Forelimb muscle (tissue), 1 donor: ENCODE results near the gene SORCS2. TPM values are rescaled to one million over a fixed set of nuclear protein-coding genes. Genes with fewer than 3 reads are reported as not detected.

Experiments
- DNase-seq: peaks from one replicate; pipeline ENCODE4 v3.0.0-alpha.2; 2013; ENCODE audit warnings: low read depth
- polyA plus RNA-seq: library from polyadenylated mRNA; unstranded; fragments of 120-200 nt; gene quantifications from one replicate; pipeline ENCODE4 v1.2.1, GENCODE V29; 2013; ENCODE audit not compliant: insufficient read length

SORCS2 gene
- polyA plus RNA-seq, 1 donor: 8.8 TPM

DNA sequence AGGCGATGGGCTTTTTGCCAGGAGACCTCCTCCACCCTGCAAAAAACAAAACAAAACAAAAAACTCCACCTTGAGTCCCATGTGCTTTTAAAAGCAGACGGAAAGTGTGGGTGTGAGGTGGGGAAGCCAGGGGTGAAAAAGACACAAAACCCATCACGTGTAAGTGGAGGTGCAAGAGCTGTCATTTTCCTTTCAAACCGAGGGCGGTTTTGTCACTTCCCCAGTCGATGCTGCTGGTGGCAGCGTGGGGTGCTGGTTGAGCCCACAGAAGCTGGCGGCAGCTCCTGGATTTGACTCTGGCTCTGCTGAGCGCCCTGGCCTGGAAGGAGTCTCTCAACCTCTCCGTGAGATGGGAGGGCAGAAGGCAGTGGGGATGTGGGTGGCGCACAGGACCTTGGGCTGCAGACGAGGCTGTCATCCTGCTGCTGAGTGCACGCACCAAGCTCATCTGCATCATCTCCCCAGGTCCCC, 132.3 kb downstream of the SORCS2 start:
- no peak for DNase-seq

DNA sequence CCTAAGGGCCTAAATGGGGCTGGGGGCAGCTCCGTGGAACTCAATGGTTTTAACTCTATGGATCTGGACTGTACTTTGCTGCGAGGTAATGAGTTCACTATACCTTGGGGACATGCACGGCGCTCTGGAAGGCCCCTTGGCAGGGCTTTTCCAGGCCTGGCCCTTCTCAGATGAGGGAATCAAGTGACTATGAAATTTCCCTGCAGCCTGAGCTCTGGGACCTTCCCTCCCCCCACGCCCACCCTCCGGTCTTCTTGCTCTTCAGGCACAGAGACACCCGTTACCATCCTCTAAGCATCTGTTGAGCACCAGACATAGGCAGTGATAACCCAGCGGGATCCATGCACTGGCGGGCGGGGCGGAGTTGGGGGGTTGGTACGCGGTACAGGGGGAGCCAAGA, 133.2 kb downstream of the SORCS2 start:
- no peak for DNase-seq

DNA sequence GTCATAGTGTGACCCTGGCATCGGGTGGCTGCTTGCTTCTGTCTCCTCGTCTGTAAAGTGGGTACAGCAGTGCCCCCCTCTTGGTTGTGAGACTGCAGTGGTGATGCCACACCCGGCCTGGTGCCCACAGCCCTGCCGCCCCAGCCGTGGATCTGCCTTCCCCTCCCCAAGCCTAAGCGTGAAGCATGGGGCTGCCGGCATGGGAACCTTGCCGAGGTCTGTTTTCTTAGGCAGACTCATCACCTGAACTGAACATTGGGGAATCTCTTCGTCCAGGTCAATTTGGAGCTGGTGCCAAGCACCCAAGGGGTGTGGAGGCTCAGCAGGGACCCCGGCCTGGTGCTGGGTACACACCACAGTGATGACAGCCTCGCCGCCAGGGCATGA, 134.0 kb downstream of the SORCS2 start:
- no peak for DNase-seq

DNA sequence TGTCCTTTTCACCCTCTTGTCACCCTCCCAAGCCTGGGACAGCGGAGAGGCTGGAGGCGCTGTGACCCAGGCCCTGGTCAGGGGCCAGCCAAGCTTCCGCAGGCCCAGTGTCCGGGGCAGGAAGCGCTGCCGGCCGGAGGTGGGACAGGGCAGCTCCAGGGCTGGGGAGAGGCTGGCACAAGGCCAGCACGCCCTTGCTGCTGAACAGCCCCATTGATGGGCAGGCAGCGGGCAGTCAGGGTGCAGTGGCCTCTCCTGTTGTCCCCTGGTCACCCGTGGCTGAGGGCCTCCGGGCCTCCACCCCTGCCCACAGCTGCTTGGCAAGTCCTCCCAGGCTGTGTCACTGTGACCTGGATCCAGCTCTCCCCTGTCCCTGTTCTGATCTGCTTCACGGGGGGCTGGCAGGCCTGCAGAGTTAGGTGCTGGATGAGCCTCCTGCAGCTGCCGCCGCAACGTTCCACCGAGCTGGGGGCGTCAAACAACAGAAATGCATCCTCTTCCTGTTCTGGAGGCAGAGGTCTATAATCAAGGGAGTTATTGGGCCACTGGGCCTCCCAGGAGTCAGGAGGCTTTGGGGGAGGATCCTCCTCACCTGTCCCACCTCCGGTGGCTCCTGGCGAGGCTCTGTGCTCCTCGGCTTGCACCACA, 134.5 kb downstream of the SORCS2 start:
- no peak for DNase-seq

DNA sequence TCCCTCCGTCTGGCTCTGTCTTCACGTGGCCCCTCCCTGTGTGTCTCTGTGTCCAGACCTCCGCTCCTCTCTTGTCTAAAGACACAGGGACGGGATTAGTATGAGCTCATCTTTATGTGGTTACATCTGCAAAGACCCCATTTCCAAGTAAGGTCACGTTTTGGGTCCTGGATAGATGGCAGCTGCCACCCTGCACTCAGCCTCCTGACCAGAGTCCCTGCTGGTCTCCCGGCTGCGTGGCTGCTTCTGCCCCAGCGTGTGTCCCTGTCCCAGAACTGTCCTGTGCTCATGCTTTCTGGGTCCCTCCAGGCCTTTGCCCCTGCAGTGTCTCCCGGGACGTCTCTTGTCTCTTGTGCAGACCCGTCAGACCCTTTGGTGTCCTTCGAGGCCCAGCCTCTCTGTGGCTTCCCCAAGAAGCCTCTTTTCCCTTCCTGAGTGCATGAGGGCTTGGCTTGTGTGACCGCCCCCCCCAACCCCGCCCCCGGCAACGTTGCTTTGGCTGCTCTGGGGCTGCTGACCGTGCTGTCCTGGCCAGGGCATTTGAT, 135.1 kb downstream of the SORCS2 start:
- no peak for DNase-seq

DNA sequence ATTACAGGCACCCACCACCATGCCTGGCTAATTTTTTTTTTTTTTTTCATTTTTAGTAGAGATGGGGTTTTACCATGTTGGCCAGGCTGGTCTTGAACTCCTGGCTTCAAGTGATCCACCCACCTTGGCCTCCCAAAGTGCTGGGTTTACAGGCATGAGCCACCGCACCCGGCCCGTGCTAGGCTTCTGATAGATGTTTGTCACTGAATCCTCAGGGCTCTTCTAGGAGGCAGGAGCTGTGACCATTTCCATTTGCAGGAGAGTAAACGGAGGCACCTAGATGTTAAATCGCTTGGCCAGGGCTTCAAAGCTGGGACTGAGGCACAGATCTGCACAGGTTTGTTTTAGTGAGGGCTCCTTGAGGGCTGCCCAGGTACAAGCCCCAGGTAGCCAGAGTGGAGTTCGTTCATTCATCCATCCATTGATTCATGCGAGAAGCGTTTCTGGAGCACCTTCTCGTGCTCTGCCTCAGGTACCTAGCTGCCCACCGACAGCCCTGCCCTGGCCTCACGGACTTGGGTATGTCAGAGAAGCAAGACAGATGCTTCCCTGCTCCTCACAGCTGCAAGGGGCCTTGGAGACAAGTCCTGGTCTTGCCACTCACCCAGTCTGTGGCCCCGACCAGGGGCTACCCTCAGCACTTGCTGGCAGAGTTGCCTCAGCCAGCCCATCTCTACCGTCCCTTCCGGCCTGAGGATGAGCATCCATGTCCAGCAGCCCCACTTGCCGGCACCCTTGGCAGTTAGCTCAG, 136.0 kb downstream of the SORCS2 start:
- no peak for DNase-seq

DNA sequence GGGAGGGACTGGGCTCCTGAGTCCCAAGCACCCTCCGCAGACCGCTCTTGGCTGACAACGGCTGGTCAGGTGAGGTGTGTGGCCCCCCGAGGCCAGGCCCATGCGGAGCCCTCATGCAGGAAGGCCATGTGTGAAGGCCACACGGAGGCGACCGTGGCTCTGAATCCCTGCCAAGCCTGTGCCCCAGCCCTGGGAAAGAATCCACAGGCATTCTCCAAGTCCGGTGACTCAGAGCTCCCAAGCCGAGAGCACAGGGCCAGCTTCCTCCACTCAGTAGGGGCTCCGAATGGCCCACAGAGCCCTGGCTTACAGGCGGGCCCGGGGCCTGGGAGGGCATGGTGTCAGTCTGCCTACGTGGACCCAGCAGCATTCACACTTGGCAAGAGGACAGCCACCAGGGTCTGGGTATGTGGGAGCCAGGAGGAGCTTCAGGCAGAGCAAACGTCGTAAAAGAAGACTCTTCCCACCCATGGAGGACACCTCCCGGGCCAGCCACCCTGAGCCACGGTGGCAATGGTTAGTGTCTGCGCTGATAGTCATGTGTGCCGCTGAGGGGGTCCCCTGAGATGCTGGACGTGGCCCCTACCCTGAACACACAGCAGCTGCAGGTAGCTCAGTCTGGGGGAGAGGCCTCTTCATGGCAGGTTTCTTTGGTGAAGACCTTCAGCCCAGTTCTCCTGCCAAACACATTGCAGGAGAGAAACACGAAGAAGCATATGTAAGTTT, 136.7 kb downstream of the SORCS2 start:
- no peak for DNase-seq

DNA sequence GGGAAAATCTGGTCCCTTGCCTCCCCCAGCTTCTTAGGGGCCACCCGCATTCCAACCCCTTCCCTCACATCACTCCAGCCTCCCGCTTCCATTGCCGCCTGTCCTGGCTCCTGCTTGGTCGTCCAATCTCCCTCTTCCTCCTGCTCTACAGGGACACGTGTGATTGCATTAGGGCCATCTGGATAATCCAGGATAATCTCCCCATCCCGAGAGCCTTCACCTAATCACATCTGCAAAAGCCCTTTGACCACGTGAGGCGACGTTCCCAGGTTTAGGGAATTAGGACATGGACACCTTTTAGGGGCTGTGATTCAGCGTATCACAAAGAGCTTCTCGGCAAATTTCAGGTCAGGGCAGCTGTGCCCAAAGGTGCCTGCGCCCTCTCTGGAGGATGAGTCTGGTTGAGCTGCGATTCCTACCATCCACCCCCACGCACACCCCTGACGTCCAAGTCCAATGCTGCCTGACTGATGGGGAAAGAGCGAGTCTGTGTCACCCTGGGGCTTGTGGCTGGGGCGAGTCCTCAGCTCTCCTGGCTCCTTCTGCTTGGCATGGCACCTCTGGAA, 137.8 kb downstream of the SORCS2 start:
- DNase-seq: no peak

DNA sequence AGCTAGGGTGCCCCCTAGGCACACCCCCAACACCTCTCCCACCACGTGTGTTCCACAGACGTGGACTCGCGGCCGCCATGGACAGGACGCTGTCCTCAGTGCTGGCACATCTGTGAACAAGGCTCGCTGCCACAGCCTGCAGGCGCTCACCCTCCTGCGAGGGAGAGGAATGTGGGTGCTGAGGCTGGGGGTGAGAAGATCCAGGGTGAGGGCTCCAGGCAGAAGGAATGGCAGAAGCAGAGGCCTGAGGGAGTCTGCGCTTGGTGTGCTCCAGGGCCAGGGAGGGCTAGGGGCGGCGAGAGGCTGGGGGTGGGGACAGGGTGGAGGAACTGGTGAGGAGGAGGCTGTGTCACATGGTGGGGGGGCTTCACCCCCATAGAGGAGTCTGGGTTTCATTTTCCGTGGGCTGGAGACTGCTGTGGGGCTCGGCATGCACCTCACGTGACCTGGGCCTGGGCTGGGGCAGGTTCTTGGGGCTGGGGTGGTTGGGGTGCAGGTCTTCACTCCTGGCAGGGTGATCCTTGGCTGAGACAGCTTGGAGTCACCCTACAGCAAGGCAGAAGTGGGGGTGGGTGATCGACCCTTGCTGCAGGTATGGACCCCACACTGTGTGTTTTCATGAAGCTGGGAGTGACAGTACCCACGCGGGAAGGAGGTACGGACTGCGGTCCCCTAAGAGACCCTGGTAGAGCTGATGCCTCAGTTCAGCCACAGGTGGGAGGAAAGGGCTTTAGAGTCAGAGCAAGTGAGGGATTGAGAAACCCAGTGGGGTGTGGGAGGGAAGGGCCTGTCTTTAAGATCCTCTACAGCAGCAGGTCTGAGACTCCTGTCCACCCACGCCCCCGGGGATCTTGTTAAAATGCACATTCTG, 138.7 kb downstream of the SORCS2 start:
- no peak for DNase-seq

DNA sequence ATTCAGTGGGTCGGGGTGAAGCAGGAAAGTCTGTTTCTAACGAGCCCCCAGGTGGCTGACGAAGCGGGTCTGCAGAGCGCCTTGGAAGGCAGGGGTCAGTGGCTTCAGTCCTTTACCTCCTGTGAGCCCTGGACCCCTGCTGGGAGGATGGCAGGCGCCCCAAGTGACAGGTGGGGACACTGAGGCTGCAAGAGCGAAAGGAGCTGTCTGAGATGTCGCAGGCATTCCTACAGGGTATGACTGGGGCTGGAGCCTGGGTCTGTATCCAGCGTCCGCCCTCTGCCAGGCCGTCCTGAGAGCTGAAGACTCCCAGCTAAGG, 139.3 kb downstream of the SORCS2 start:
- DNase-seq: no peak

DNA sequence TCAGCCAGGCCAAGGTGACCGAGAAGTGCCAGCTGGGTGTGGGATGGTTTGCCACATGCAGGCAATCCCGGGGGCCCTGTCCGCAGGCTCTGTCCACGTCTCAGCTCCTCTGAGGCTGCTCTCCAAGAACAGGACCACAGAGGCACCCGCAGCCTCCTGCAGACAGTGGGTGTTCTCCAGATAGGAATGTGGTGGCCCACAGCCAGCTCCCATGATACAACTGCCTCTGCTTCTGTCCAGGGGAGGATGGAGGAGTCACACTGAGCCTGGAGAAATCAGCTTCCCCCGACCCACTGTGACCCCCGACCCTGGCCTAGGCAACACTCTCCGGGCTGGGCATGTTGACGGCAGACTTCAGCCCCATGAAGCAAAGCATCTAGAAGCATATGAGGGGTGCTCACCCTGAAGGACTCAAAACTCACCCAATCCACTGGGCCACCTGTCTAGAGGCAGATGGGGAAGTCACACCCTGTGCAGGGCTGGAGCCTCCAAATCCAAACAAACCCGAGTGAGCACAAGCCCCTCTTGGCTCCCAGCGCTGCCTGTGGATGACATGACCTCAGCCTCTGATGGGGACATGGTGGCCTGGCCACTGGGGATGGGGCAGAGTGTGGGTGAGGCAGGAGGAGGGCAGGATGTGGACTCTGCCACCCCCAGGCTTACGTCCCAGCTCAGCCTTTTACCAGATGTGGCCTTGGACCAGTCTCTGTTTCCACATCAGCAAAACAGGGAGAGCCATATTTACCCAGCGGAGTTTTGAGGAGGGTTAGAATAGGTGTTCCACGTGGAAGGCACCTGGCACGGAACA, 140.1 kb downstream of the SORCS2 start:
- DNase-seq: no peak

DNA sequence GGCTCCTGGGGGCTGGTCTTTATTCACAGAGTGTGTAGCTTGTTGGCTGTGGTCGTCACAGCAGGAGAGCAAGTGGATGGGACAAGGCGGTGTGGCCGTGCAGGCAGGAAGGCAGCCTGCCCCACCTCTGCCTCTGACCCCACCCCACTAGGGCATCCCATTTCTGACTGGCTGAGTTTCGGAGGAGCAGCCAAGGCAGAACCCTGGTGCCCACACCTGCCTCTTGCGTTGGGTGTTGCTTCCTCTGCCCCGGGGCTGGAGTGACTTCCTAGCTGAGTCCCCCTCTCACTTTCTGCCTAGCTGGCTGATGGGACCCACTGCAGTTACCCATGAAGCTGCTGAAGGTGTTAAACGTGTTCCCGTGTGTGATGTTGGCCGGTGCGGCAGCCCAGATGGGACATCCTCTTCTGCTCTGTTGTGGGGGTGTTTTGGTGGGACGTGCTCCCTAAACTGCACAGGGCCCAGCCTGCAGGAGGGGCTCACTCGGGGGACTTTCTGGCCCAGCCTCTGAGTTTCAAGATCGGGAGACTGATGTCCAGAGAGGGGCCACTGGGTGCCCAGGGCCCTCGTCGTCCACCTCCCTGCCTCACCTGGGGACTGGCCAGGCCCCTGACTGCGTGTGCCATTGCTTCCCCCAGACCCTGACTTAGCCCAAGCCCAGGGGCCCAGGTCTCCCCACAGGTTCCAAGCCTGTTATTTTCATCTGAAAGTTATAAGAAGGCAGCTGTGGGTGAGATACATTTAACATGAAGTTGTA, 140.9 kb downstream of the SORCS2 start:
- no peak for DNase-seq

DNA sequence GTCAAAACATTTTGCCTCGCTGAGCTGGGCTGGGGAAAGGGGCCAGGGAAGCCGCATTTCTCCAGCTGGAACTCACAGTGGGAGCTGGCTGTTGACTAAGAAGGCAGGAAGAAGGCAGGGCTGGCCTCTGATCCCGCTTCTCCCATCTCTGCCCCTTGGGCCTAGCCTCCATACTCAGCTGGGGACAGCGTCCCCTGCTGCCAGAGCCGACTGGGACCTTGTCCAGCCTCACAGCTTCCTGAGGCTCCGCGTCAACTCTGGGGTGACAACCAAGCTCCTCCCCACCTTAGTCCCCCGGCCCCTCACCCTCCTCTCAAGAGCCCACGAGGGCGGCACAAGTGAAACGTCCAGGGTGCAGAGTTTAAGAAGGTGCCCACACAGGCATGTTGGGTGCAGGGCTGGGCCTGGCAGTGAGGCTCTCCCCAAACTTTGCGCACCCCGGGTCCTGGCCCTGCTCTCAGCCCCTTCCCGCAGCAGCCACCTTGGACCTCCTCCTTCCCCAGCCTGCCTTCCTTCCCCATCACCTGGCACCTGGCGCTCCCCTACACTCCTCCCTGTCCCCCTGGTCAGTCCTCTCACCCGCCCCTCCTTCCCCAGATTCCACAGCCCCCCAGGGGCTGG, 141.6 kb downstream of the SORCS2 start:
- DNase-seq: no peak

DNA sequence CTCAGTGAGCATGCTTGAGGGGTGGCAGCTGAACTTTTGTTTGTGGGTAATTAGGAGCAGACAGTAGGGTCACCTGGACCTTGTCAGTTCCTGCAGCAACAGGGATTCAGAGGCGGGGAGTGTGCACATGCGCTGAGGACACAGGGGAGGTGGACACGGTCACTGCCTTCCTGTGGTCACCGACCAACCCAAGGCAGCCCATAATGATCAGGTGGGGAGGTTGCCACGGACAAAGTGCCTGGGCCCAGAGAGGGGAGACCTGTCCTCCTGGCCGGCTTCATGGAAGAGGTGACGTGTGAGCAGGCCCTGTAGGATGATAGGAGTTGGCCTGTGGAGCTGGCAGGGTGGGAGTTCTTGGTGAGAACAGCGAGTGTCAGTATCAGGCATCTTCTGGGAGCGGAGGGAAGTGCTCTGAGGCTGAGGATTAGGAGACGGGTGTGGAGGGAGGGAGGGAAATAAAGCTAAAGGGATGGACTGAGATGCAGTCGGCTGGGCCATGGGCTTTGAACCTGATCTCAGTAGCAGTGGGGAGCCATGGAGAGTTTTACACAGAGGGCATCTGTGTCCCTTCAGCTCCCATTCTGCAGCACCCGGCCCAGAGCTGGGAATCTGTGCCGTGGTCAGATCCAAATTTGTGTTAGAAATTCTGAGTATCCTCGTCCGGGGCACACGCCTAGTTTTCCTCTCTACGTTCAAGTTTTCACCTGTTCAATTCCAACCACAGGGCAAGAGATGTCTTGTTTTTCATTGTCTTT, 142.4 kb downstream of the SORCS2 start:
- DNase-seq: no peak

DNA sequence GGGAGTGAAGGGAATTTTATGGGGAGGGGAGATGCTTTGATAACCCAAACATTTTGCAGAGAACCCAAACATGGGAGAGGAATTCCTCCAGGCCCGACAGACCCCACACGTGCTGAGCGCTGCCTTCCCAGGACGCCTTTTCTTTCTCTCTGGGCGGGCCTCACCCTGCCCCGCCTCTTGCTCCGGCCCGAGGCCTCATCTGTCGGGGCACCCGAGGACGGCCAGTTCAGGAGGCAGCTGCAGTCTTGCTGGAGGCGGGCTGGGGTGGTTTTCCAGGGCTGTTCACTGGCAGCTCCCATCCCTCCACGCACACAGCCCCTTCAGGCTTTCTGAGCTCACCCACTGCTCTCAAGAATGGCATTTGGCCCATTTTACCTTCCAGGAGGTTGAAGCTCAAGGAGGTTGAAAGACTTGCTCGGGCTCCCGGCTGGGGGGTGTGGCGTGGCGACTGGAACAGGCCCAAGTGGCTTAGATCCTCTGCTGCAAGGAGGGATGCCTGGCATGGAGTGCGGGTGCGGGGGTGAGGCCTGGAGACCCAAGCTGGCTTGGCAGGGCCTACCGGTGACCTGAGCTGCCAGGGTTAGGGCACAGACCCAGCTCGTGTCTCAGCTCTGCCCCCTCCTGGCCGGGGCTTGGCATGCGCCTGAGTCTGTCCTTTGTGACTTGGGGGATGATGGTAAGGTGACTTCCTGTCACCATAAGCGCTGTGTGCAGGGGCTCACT, 143.2 kb downstream of the SORCS2 start:
- DNase-seq: no peak

DNA sequence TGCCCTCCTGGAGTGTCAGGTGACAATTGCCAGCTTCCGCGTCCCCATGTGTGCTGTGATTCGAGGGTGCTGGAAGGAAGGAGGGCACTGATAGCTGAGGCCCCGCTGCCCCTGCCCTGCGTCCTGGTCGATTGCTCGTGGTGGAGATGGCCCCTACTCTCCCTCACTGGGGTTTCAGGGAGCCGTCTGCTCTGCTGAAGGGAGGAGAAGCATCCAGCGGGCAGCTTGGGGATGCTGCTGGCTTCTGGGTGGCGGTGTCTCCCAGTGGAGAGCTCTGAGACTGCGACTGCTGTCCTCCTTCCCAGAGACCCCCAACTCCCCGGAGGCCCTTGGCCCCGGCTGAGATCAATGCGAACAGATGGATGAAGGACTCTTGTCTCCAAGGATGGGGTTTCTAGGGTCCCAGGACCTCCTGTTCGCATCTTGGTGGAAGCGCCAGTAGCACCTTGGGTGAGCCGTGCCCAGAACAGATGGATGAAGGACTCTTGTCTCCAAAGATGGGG, 143.8 kb downstream of the SORCS2 start:
- DNase-seq: no peak

DNA sequence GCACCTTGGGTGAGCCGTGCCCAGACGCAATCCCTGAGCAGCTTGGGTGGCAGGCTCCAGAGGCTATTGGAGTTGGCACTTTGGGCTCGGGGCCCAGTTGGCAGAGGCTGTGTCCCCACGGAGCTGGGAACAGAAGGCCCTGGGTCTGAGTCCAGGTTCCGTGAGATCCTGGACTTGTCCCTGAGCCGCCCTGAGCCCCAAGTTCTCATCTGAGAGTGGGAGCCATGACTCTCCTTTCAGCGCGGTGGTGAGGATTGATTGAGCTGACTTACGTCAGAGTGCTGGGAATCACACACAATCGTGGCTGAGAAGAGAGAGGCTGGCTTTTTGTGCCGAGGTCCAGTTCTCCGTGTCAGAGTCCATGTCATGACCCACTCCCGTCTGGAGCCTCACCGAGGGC, 144.4 kb downstream of the SORCS2 start:
- DNase-seq: no peak
